ENCODE results near the gene SCYL1. TPM values are rescaled to one million over a fixed set of nuclear protein-coding genes. Genes with fewer than 3 reads are reported as not detected.

The SCYL1 gene
- total and polyA plus RNA-seq, 2 of the 4 experiments (the other 2 are of a cell fraction) = 96.4 to 150 TPM

GRCh38 chr11:65547446-65548125 lies 22.7 kb downstream of the SCYL1 start:
- Histone ChIP-seq H2AK9ac (replicated peaks; ENCODE audit: low read depth, low read length, poor library complexity) (no peak overlapping the region), H4K5ac (ENCODE audit: low read depth, low read length) (no peak overlapping the region), H3K4ac (ENCODE audit: low read depth, low read length) (no peak overlapping the region), H3K27me3 (ENCODE audit: control insufficient read depth, insufficient read depth, low read length) (no peaks in the 10 kb centered on the region), H3K18ac (ENCODE audit: low read depth, low read length) (no peak overlapping the region), H2AK5ac (ENCODE audit: low read depth, low read length) (no peak overlapping the region), H3K9me1 (ENCODE audit: insufficient read depth, low read length) (no peaks in the 10 kb centered on the region), H4K8ac (ENCODE audit: low read depth in 2 of 2, low read length in 2 of 2) (no peak overlapping the region), H2BK15ac (ENCODE audit: low read depth, low read length) (no peak overlapping the region), H3K79me1 (ENCODE audit: low read depth in 1 of 2, low read length in 2 of 2) (peaks cover 2 to 3% of the 10 kb centered on the region in 2 experiments; a peak in 2 of 4 replicates), H3K9ac (ENCODE audit: low read depth, low read length) (no peak overlapping the region), H4K91ac (ENCODE audit: insufficient read depth, low read depth, low read length) (no peak overlapping the region), H3K56ac (ENCODE audit: extremely low read depth, insufficient read depth, low read length) (no peak overlapping the region), H3K4me3 (ENCODE audit: insufficient read depth, low read depth, low read length) (no peak overlapping the region), H3K4me1 (ENCODE audit: control insufficient read depth, insufficient read depth, low read length) (no peaks in the 10 kb centered on the region), H2BK20ac (ENCODE audit: low read depth, low read length) (no peak overlapping the region), H2BK120ac (ENCODE audit: low read depth, low read length) (no peak overlapping the region), H3K9me3 (ENCODE audit: control insufficient read depth, insufficient read depth, low read length) (no peaks in the 10 kb centered on the region), H2BK5ac (ENCODE audit: low read depth, low read length, poor library complexity, severe bottlenecking) (no peak overlapping the region), H4K20me1 (ENCODE audit: insufficient read depth, low read length) (peaks cover 8% of the 10 kb centered on the region), H3K23ac (ENCODE audit: low read depth, low read length) (no peak overlapping the region), H3K36me3 (ENCODE audit: control insufficient read depth, insufficient read depth, low read length) (peaks cover 54% of the 10 kb centered on the region), H3K4me2 (ENCODE audit: low read depth, low read length) (no peak overlapping the region), H3K14ac (replicated peaks; ENCODE audit: low read depth, low read length) (no peak overlapping the region), H3K27ac (ENCODE audit: insufficient read depth, low read length) (no peak overlapping the region), H2AFZ (replicated peaks; ENCODE audit: low read length, poor library complexity) (no peak overlapping the region)
- no peak for ATAC-seq (ENCODE audit: low read depth)
- BruUV-seq (replicated peaks) = no TSS peak
- CTCF ChIA-PET = no interaction called here
- intact Hi-C loops (cut with micrococcal nuclease) = no loop called here
- WGBS, 2 experiments (ENCODE audit: extremely low coverage in 2 of 2, insufficient read length in 1 of 2) = 81% methylated on average over 47 of the region's 52 CpGs; no CpG with 5 or more reads in 1 of the 2 experiments
- in situ Hi-C loops (cut with MboI; ENCODE audit: low sequenced_read_pairs) = no loop called here
- DNase-seq = no peak
- TF ChIP-seq BHLHE40 (IDR thresholded peaks at IDR 0.05; ENCODE audit: low read depth, low read length) = no peak
- TF ChIP-seq SMC3 (IDR thresholded peaks at IDR 0.05; ENCODE audit: low read depth, low read length) = no peak
- TF ChIP-seq CHD1 (IDR thresholded peaks at IDR 0.05; ENCODE audit: low read depth, low read length) = no peak
- dilution Hi-C loops (cut with HindIII; ENCODE audit: low sequenced_read_pairs, unreplicated experiment) = no loop called here
- POLR2A ChIA-PET (ENCODE audit: unreplicated experiment) = no interaction called here

Data from IMR-90 (cell line).